IMR-90 (cell line): ENCODE results near the gene LRRFIP1.

ENCODE experiments used
- BHLHE40 ChIP-seq: fragments of 150-350 bp; IDR thresholded peaks from 2 replicates; pipeline ENCODE4 v1.6.1; 2016; ENCODE audit warnings: mild to moderate bottlenecking, low read depth, low read length
- CEBPB ChIP-seq: IDR thresholded peaks from 2 replicates; pipeline ENCODE4 v1.6.1; 2012; ENCODE audit warnings: low read depth, low read length, improper control_type of control experiment
- CTCF ChIP-seq: conservative IDR thresholded peaks from 2 replicates; pipeline ENCODE4 v1.5.1; 2012; ENCODE audit warnings: mild to moderate bottlenecking, low read depth, low read length, improper control_type of control experiment
- ELK1 ChIP-seq: fragments of 150-350 bp; IDR thresholded peaks from 2 replicates; pipeline ENCODE4 v1.6.1; 2016; ENCODE audit warnings: low read depth, mild to moderate bottlenecking, low read length, moderate library complexity, borderline replicate concordance
- MAFK ChIP-seq: IDR thresholded peaks from 2 replicates; pipeline ENCODE4 v1.6.1; 2012; ENCODE audit warnings: low read depth, low read length, improper control_type of control experiment
- MAZ ChIP-seq: IDR thresholded peaks from 2 replicates; pipeline ENCODE4 v1.6.1; 2012; ENCODE audit warnings: low read depth, mild to moderate bottlenecking, low read length, improper control_type of control experiment, moderate library complexity, borderline replicate concordance
- MXI1 ChIP-seq: IDR thresholded peaks from 2 replicates; pipeline ENCODE4 v1.6.1; 2012; ENCODE audit warnings: low read depth, mild to moderate bottlenecking, low read length, moderate library complexity, borderline replicate concordance
- NFE2L2 ChIP-seq: fragments of 150-350 bp; IDR thresholded peaks from 2 replicates; pipeline ENCODE4 v1.6.1; 2016; ENCODE audit warnings: low read depth, mild to moderate bottlenecking, low read length
- POLR2A ChIP-seq: IDR thresholded peaks from 2 replicates; pipeline ENCODE4 v1.6.1; 2012; ENCODE audit warnings: mild to moderate bottlenecking, low read depth, low read length
- RAD21 ChIP-seq: IDR thresholded peaks from 2 replicates; pipeline ENCODE4 v1.6.1; 2012; ENCODE audit warnings: low read length, improper control_type of control experiment
- RFX5 ChIP-seq: IDR thresholded peaks from 2 replicates; pipeline ENCODE4 v1.8.0; 2012; ENCODE audit warnings: low read depth, mild to moderate bottlenecking, low read length, moderate library complexity
- SMC3 ChIP-seq: fragments of 150-350 bp; IDR thresholded peaks from 2 replicates; pipeline ENCODE4 v1.6.1; 2016; ENCODE audit warnings: low read depth, mild to moderate bottlenecking, antibody characterized with exemption, low read length, moderate library complexity
- USF2 ChIP-seq: fragments of 150-350 bp; IDR thresholded peaks from 2 replicates; pipeline ENCODE4 v1.6.1; 2017; ENCODE audit warnings: mild to moderate bottlenecking, antibody characterized with exemption, low read length, low read depth

- no peak for TF ChIP-seq CTCF
- TF ChIP-seq MAFK: no peak
- TF ChIP-seq SMC3: no peak
- TF ChIP-seq ELK1: no peak
- no peak for TF ChIP-seq POLR2A
- TF ChIP-seq MAZ: no peak
- TF ChIP-seq RAD21: no peak
- TF ChIP-seq BHLHE40: no peak
- no peak for TF ChIP-seq CEBPB
- TF ChIP-seq USF2: no peak
- no peak for TF ChIP-seq NFE2L2
- no peak for TF ChIP-seq RFX5
- TF ChIP-seq MXI1: no peak
Observed at GRCh38 chr2:237624565-237624964, 2.8 kb upstream of the LRRFIP1 start.
